Esophagus muscularis mucosa (tissue), 4 donors: ENCODE data around the gene SERPINA1. TPM values are rescaled to one million over a fixed set of nuclear protein-coding genes. Genes with fewer than 3 reads are reported as not detected.

Experiments used
- DNase-seq: peaks from one replicate; pipeline ENCODE4 v3.0.0-alpha.2; 2017; ENCODE audit errors: extremely low spot score
- H3K27ac ChIP-seq, 4 donors: fragments of 200-600 bp; sonication (generic); replicated peaks in 1 of 4; 1 replicate in 3 of 4; 2 replicates in 1 of 4; pipeline ENCODE4 v1.5.1; 2016 to 2019; ENCODE audit warnings: mild to moderate bottlenecking in 1 of 4
- H3K27me3 ChIP-seq, 4 donors: fragments of 200-600 bp; sonication (generic); one replicate each; pipeline versions ENCODE4 v1.5.1 to v1.6.0; 2016 to 2019
- H3K36me3 ChIP-seq, 4 donors: fragments of 200-600 bp; sonication (generic); one replicate each; pipeline ENCODE4 v1.5.1; 2016 to 2019
- H3K4me1 ChIP-seq, 4 donors: fragments of 200-600 bp; sonication (generic); one replicate each; pipeline ENCODE4 v1.5.1; 2016 to 2019
- H3K4me3 ChIP-seq, 4 donors: fragments of 200-600 bp; sonication (generic); 1 replicate in 2 of 4; 2 replicates in 2 of 4; pipeline ENCODE4 v1.5.1; 2016 to 2019; ENCODE audit warnings: mild to moderate bottlenecking in 4 of 4, moderate library complexity in 1 of 4
- H3K9me3 ChIP-seq, 4 donors: fragments of 200-600 bp; sonication (generic); 1 replicate in 3 of 4; 2 replicates in 1 of 4; pipeline ENCODE4 v1.5.1; 2016 to 2019
- CTCF ChIP-seq, 3 experiments: fragments of 200-600 bp in 2 of 3; fragments of 450-650 bp in 1 of 3; sonication (generic) in 2 of 3; IDR thresholded peaks; one replicate each; pipeline ENCODE4 v1.5.1; 2017 to 2019; ENCODE audit warnings: antibody characterized with exemption in 3 of 3, mild to moderate bottlenecking in 2 of 3, moderate library complexity in 1 of 3
- EP300 ChIP-seq: sonication (generic); formaldehyde crosslinking; IDR thresholded peaks from one replicate; pipeline ENCODE4 v1.6.1; 2017; ENCODE audit warnings: antibody characterized with exemption
- POLR2A ChIP-seq: fragments of 450-650 bp; IDR thresholded peaks from one replicate; pipeline ENCODE4 v1.6.1; 2017; ENCODE audit warnings: antibody characterized with exemption, moderate library complexity, mild to moderate bottlenecking, low read depth
- POLR2AphosphoS5 ChIP-seq, 2 donors: sonication (generic); formaldehyde crosslinking; IDR thresholded peaks; one replicate each; pipeline ENCODE4 v1.6.1; 2017; ENCODE audit warnings: antibody characterized with exemption in 2 of 2
- WGBS: methylation state at CpG from one replicate; pipeline ENCODE4 v1.1.5; 2018; 5-methylcytosine and 5-hydroxymethylcytosine counted together
- intact Hi-C: fragments of 100-400 bp; cut with DNase I; formaldehyde crosslinking; loops from one replicate; pipeline ENCODE4 v1.15.1; 2023
- total RNA-seq, 4 donors: library from RNA; depleted of rRNA; stranded (reverse); fragments of >200 nt; gene quantifications; one replicate each; pipeline versions ENCODE4 v1.1.0 to v1.2.1, GENCODE V29; 2016

SERPINA1 gene
- total RNA-seq, 4 donors from 2014 or later, result 1.7 to 20.2 (median 2.2) TPM

GRCh38 chr14:94366146-94366915 lies 22.1 kb downstream of the SERPINA1 start, which contains the start of gene SERPINA2:
TSS of gene SERPINA2 (minus strand) at chr14:94366698.
- H3K9me3 ChIP-seq, result no peaks in the 10 kb centered on the region
- intact Hi-C loops, result no loop called here

GRCh38 chr14:94365624-94366023 lies 22.8 kb downstream of the SERPINA1 start:
- no peaks in the 10 kb centered on the region for H3K9me3 ChIP-seq
- TF ChIP-seq CTCF (IDR thresholded peaks at IDR 0.05) (no peak), POLR2A (no peak), POLR2AphosphoS5 (IDR thresholded peaks at IDR 0.05) (no peak), EP300 (no peak)
- 91% methylated on average over 3 of the region's 3 CpGs for WGBS
- no peak overlapping the region for H3K27ac ChIP-seq
- DNase-seq, result no peak
- H3K27me3 ChIP-seq, result peaks cover 0 to 6% (median 0%) of the 10 kb centered on the region in 4 donors
- intact Hi-C loops, result no loop called here
- no peaks in the 10 kb centered on the region for H3K4me1 ChIP-seq
- H3K36me3 ChIP-seq, result no peaks in the 10 kb centered on the region
- H3K4me3 ChIP-seq, result no peak overlapping the region

More at GRCh38 chr14:94366146-94366915, 22.1 kb downstream of the SERPINA1 start, which contains the start of gene SERPINA2:
- no peak for DNase-seq
- no peaks in the 10 kb centered on the region for H3K27me3 ChIP-seq
- H3K4me1 ChIP-seq, result no peaks in the 10 kb centered on the region
- H3K27ac ChIP-seq, result no peak within 1 kb of the TSS
- H3K4me3 ChIP-seq, result no peak within 1 kb of the TSS
- 87% methylated on average over 13 of the region's 14 CpGs for WGBS
- H3K36me3 ChIP-seq, result no peaks in the 10 kb centered on the region
- no peak for TF ChIP-seq CTCF (IDR thresholded peaks at IDR 0.05)
- no peak for TF ChIP-seq POLR2AphosphoS5 (IDR thresholded peaks at IDR 0.05)
- no peak for TF ChIP-seq EP300
- TF ChIP-seq POLR2A, result no peak

GRCh38 chr14:94364964-94365363 lies 23.4 kb downstream of the SERPINA1 start:
- H3K36me3 ChIP-seq, result no peaks in the 10 kb centered on the region
- peaks cover 0 to 8% (median 0%) of the 10 kb centered on the region in 4 donors for H3K27me3 ChIP-seq
- TF ChIP-seq EP300 (no peak), CTCF (IDR thresholded peaks at IDR 0.05) (no peak), POLR2A (no peak), POLR2AphosphoS5 (IDR thresholded peaks at IDR 0.05) (no peak)
- DNase-seq, result no peak
- H3K4me1 ChIP-seq, result no peaks in the 10 kb centered on the region
- no peak overlapping the region for H3K27ac ChIP-seq
- H3K9me3 ChIP-seq, result no peaks in the 10 kb centered on the region
- WGBS, result 71% methylated on average over 4 of the region's 5 CpGs
- H3K4me3 ChIP-seq, result no peak overlapping the region
- intact Hi-C loops, result no loop called here

- no peak for TF ChIP-seq POLR2AphosphoS5 (IDR thresholded peaks at IDR 0.05)
- no peaks in the 10 kb centered on the region for H3K4me1 ChIP-seq
- no peaks in the 10 kb centered on the region for H3K36me3 ChIP-seq
- intact Hi-C loops, result no loop called here
- DNase-seq, result no peak
- H3K27me3 ChIP-seq, result peaks cover 0 to 8% (median 0%) of the 10 kb centered on the region in 4 donors
- 61% methylated on average over 3 of the region's 3 CpGs for WGBS
- no peak overlapping the region for H3K4me3 ChIP-seq
- H3K9me3 ChIP-seq, result no peaks in the 10 kb centered on the region
- no peak overlapping the region for H3K27ac ChIP-seq
These were observed 24.4 kb downstream of the SERPINA1 start for GRCh38 chr14:94364037-94364436.

- H3K4me3 ChIP-seq, result no peak overlapping the region
- TF ChIP-seq POLR2A (no peak), CTCF (IDR thresholded peaks at IDR 0.05) (no peak), EP300 (no peak), POLR2AphosphoS5 (IDR thresholded peaks at IDR 0.05) (no peak)
- no peaks in the 10 kb centered on the region for H3K4me1 ChIP-seq
- no peak overlapping the region for H3K27ac ChIP-seq
- WGBS, result 89% methylated on average over 8 of the region's 12 CpGs
- intact Hi-C loops, result no loop called here
- no peaks in the 10 kb centered on the region for H3K9me3 ChIP-seq
- H3K27me3 ChIP-seq, result peaks cover 0 to 8% (median 0%) of the 10 kb centered on the region in 4 donors
- DNase-seq, result no peak
- no peaks in the 10 kb centered on the region for H3K36me3 ChIP-seq
These were observed 25.2 kb downstream of the SERPINA1 start for GRCh38 chr14:94363151-94363624.
